Astrocyte of the cerebellum (primary cell): ENCODE measurements around the gene CMTM8.
A peak's percentile ranks its signal among the peaks of the same experiment; 100 is the strongest.
"Not testable (repeated sequence)": the region's sequence is repeated elsewhere in the genome, so short reads cannot be mapped to it uniquely, and the experiment has no call there.

ENCODE experiments used
- DNase-seq: peaks from one replicate; pipeline ENCODE4 v3.0.0-alpha.2; 2011; ENCODE audit warnings: low read depth
- H3K4me3 ChIP-seq: 2 replicates; pipeline ENCODE4 v1.5.1; 2011; ENCODE audit warnings: mild to moderate bottlenecking, low read depth, low read length, moderate library complexity
- in situ Hi-C: cut with HindIII; loops from 2 replicates; pipeline ENCODE4 v1.10.0; 2017; ENCODE audit warnings: low sequenced_read_pairs
- TF ChIP-seq, protein P1 (sequence below): IDR thresholded peaks from 2 replicates; pipeline ENCODE4 v1.5.1; 2012; ENCODE audit warnings: low read length, low read depth, moderate library complexity, mild to moderate bottlenecking; ENCODE audit errors: missing control alignments

The CMTM8 gene

GRCh38 chr3:32376115-32376514 is 137.6 kb downstream of the CMTM8 start:
- peak; percentile 36 for DNase-seq
- TF ChIP-seq, protein P1, sequence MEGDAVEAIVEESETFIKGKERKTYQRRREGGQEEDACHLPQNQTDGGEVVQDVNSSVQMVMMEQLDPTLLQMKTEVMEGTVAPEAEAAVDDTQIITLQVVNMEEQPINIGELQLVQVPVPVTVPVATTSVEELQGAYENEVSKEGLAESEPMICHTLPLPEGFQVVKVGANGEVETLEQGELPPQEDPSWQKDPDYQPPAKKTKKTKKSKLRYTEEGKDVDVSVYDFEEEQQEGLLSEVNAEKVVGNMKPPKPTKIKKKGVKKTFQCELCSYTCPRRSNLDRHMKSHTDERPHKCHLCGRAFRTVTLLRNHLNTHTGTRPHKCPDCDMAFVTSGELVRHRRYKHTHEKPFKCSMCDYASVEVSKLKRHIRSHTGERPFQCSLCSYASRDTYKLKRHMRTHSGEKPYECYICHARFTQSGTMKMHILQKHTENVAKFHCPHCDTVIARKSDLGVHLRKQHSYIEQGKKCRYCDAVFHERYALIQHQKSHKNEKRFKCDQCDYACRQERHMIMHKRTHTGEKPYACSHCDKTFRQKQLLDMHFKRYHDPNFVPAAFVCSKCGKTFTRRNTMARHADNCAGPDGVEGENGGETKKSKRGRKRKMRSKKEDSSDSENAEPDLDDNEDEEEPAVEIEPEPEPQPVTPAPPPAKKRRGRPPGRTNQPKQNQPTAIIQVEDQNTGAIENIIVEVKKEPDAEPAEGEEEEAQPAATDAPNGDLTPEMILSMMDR, result no peak
- H3K4me3 ChIP-seq, result no peak overlapping the region
- in situ Hi-C loops, result no loop called here

- no peak for DNase-seq
- no peak overlapping the region for H3K4me3 ChIP-seq
- in situ Hi-C loops, result no loop called here
- TF ChIP-seq, protein P1, result no peak
These were observed 141.5 kb downstream of the CMTM8 start for GRCh38 chr3:32379831-32380500.

DNA sequence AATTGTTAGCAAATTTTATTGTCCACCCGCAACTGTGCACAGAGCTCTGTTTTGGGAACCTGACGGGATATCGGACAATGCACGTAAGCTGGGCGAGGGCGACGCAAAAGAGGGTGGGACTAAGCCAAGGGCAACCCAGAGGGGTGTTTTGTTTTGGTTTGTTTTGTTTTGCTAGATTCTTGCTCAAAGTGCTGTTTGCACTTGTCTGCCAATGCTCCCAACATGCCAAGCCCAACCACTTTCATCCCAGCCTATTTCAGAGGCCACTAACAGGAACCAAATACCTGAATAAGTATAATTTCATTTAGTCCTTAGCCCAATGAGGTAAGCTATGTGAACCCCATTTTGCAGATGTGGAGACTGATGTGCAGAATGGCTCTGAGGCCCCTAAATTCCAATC is 143.4 kb downstream of the CMTM8 start:
- in situ Hi-C loops, result no loop called here
- no peak for DNase-seq
- no peak overlapping the region for H3K4me3 ChIP-seq
- TF ChIP-seq, protein P1, result no peak

DNA sequence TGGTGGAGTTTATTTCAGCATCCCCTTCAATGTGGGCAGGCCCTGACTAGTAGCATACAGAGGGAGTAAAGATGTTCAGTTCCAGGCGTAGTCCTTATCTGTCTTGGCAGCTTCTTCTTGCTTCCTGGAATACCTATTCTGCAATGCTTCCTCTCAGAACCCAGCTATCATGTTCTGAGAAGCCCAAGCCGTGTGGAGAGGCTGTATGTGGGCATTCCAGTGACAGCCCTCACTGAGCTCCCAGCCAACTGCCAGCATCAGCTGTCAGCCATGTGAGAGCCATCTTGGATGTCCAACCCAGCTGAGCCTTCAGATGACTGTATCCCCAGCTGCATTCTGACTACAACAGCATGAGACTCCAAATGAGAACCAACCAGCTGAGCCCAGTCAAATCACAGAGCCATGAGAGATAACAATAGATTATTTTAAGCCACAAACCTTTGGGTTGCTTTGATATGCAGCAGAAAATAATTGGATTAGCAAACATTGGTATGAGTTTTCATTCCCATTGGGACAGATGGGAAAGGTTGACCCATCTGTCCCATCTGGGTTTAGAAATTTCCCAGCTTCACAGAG is 144.7 kb downstream of the CMTM8 start:
- TF ChIP-seq, protein P1, result no peak
- H3K4me3 ChIP-seq, result no peak overlapping the region
- in situ Hi-C loops, result no loop called here
- no peak for DNase-seq

DNA sequence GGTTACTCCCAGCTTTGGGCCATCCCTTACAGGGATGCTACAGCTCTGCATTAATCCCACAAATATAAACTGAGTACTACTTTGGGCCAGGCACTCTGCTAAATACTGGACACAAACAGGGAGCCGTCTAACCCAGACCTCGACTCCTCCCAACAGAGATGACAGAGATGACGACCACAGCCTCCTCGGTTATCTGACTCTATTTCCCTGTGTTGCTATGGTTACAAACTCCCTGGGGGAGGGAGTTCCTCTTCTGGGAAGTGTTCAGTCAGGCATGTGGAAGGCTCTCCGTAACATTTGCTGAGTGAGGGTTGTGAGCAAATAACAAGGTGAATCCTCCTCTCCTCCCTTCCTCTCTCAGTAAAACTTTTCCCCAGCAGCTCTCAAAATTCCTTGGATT is 146.5 kb downstream of the CMTM8 start:
- in situ Hi-C loops, result no loop called here
- TF ChIP-seq, protein P1, result no peak
- no peak overlapping the region for H3K4me3 ChIP-seq
- no peak for DNase-seq

DNA sequence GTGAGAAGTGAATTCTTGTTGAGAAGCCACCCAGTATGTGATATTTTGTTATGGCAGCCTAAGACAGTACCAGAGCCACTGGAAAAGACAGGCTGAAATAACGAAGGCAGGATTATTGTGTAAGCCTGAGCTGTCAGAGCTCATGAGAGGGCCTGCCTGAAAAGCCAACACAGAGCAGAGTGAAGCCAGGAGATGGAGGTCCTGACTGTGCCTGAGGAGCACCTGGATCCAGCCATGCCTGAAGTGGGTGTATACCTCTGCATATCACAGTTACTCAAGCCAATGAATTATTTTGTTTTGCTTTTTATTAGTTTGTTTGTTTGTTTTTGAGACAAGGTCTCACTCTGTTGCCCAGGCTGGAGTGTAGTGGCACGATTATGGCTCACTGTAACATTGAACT is 149.0 kb downstream of the CMTM8 start:
- H3K4me3 ChIP-seq, result no peak overlapping the region
- TF ChIP-seq, protein P1, result no peak
- no peak for DNase-seq
- in situ Hi-C loops, result no loop called here

- in situ Hi-C loops, H3K4me3 ChIP-seq, DNase-seq: not testable (repeated sequence)
These were observed 151.1 kb downstream of the CMTM8 start for GRCh38 chr3:32389577-32389976.
